ENCODE results near the gene FBXL15.

Gene FBXL15, protein sequence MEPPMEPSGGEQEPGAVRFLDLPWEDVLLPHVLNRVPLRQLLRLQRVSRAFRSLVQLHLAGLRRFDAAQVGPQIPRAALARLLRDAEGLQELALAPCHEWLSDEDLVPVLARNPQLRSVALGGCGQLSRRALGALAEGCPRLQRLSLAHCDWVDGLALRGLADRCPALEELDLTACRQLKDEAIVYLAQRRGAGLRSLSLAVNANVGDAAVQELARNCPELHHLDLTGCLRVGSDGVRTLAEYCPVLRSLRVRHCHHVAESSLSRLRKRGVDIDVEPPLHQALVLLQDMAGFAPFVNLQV

DNA sequence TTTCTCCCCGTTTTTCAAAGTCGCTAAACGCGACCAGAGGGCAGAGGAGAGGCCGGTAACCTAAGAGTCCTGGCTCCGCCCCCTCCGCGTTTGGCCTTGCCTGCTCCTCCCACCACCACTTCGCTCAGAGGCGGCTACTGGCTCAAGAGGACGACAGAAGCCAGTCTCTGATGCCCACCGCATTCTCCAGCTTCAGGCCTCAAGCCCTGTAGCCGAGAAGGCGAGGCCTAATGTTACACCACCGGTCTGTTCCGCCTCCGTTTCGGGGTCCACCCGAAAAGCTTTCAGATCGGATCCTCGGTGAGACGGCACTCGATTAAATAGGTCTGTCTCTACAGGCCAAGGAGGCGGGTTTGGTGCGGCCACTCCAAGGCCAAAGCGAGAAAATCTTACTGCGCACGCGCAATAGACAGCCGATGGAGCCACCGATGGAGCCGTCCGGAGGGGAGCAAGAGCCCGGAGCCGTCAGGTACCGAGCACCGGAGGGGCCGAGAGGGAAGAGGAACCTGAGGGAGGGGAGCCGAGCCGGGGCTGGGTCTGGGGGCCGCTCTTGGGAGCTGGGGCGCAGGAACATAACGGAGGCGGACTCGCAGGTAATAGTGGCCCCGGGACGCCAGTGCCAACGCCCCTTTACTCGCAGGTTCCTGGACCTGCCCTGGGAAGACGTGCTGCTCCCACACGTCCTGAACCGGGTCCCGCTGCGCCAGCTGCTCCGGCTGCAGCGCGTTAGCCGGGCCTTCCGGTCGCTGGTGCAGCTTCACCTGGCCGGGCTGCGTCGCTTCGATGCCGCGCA, at the start of gene FBXL15:
FBXL15 (plus strand) TSS at position 123 of the 793 bp plus-strand sequence; CDS start at position 417, 294 bp downstream.
- peak within 1 kb of the TSS; percentile 89 for H3K4me3 ChIP-seq (ENCODE audit: low read depth, low read length)

DNA sequence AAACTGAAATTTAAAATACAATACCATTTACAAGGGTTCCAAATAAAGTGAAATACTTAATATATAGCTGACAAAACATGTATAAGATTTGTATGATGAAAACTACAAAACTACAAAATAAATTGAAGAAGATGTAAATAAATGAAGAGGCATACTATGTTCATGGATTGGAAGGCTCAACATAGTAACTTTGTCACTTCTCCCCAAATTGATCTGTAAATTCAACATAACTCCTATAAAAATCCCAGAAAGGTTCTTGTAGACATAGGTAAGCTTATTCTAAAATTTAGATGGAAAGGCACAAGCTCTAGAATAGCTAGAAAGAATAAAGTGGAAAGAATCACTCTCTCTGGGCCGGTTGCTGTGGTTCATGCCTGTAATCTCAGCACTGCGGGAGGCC, 49.3 kb upstream of the FBXL15 start:
- H3K4me3 ChIP-seq (ENCODE audit: low read depth, low read length): no peak overlapping the region

DNA sequence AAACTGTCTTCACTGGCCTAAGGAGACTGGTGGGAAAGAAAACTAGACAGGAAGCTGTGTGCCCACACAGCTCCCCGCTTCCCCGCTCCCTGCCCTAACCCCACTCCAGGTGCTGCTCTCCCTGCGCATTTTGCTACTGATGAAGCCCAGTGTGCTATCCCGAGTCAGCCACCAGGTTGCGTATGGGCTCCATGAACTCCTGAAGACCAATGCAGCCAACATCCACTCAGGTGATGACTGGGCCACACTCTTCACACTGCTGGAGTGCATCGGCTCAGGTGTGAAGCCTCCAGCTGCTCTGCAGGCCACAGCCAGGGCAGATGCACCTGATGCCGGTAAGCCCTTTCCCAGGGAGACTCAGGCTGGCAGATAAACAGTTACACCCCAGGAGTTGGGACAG, 45.4 kb upstream of the FBXL15 start:
- no peak overlapping the region for H3K4me3 ChIP-seq (ENCODE audit: low read depth, low read length)

DNA sequence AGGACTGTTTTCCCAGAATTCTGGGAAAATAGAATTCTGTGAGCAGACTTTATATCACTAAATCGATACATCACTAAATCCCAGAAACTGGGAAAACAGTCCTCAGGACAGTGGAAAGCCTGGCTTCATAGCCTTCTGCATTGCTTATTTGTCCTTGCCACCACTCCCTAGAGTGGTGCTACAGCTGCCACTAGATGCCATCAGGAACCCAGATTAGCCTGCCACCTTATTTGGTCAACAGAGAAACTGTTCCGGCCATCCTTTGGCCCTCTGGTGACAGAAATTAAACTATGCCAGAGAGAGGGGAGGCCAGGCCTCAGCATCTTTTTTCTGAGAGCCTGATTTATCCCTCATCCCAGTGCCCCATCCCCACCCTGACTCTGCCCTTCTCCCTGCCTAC, 44.8 kb upstream of the FBXL15 start:
- no peak overlapping the region for H3K4me3 ChIP-seq (ENCODE audit: low read depth, low read length)

DNA sequence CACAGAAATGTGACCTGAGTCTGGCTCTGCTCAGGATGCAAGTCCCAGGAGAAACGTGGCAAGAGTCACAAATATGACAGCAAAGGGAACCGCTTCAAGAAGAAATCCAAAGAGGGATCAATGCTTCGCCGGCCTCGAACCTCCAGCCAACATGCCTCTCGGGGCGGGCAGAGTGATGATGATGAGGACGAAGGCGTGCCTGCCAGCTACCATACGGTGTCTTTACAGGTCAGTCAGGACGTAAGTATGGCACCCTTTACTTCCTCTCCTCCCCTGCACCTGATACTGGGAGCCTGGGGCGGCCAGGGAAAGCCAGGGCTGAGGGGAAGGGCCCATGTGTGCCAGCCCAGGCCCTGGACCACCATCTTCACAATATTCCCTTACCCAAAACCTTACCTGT, 43.7 kb upstream of the FBXL15 start:
- H3K4me3 ChIP-seq (ENCODE audit: low read depth, low read length): no peak overlapping the region

DNA sequence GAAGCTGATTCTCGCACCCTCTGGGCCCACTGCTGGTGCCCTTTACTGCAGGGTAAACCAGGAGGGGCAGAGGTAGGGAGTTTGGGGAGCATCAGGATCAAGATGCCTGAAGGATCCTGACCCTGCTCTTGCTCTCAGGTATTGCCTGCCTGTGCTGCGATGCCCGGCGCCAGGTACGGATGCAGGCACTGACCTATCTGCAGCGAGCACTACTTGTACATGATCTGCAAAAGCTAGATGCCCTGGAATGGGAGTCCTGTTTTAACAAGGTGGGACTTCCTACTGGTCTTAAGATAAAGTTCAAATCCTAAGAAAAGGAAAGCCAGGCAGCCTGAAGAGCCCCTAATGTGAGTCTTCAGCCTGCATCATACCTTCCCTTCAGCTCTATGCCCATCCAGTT, 41.3 kb upstream of the FBXL15 start:
- no peak overlapping the region for H3K4me3 ChIP-seq (ENCODE audit: low read depth, low read length)

DNA sequence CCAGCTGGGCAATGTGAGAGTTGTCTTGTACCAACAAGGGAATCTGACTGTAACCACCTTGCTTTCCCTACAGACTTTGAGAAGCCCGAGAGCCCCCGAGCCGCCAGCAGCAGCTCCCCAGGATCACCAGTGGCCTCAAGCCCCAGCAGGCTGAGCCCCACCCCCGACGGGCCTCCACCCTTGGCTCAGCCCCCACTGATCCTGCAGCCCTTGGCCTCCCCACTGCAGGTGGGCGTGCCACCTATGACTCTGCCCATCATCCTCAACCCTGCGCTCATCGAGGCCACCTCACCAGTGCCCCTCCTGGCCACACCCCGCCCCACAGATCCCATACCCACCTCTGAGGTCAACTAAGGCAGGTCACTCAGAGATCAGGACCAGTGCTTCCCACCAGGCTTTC, 38.7 kb upstream of the FBXL15 start:
- no peak overlapping the region for H3K4me3 ChIP-seq (ENCODE audit: low read depth, low read length)

DNA sequence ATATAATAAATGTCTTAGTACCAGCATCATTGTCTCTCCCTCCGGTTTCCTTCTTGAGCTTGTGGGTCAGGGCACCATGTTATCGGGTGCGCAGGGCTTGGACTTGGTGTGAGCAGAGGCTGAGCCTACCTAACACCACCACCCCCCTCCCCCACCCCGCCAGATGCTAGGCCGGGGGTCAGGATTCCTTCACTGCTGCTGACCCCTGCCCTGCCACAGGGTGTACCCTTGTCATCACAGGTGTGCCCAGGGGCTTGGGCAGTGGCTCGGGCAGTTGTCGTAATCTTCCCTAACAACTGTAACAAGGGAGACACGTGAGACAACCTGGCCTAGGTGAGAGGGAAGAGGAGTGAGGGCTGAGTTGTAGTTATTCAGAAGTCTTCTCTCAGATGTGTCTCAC, 37.8 kb upstream of the FBXL15 start:
- no peak overlapping the region for H3K4me3 ChIP-seq (ENCODE audit: low read depth, low read length)

DNA sequence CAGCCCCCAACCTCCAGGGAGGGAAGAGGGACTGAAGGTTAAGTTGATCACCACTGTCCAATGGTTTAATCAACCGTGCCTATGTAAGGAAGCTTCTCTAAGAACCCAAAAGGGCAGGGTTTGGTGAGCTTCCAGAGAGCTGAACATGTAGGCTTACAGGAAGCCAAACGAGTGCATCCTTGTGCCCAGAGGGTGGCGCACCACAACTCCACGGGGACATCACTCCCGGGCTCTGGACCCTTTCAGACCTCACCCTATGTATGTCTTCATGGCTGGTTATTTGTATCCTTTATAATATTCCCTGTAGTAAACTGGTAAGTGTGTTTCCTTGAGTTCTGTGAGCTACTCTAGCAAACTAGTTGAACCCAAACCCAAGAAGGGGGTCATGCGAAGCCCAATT, 36.6 kb upstream of the FBXL15 start:
- no peak overlapping the region for H3K4me3 ChIP-seq (ENCODE audit: low read depth, low read length)

DNA sequence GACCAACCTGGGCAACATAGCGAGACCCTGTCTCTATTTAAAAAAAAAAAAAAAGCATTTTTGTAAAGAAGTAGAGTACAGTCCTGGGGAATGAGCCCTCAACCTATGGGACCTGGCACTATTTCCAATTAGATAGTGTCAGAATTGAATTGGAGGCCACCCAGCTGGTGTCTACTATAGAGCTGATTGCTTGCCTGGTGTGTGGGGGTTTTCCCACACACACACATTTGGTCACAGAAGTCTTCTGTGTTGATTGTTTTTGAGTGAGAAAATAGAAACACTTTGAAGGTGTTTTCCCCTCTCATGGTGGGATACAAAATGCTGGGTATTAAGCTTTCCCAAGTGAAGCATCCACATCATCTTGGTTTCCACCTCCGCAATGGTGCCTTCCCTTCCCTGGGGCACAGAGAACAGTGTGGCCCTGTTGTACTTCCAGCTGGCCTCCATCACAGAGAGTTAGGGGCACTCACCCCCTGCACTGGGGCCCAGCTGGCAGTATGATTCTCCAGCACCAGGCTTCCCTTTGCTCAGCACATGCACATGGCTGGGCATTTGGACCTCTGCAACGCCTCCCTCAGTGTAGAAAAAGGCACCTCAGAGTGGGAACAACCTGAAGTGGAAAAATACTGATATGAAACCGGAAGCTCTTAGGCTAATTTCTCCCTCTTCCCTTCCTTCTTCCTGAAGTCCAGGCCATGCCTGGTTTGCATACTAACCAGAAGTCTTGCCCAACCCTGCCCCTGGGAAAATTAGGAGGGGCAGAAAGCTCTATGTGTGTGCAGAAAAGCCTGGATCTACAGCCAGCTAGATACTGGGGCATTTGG, 35.8 kb upstream of the FBXL15 start:
- H3K4me3 ChIP-seq (ENCODE audit: low read depth, low read length): no peak overlapping the region

DNA sequence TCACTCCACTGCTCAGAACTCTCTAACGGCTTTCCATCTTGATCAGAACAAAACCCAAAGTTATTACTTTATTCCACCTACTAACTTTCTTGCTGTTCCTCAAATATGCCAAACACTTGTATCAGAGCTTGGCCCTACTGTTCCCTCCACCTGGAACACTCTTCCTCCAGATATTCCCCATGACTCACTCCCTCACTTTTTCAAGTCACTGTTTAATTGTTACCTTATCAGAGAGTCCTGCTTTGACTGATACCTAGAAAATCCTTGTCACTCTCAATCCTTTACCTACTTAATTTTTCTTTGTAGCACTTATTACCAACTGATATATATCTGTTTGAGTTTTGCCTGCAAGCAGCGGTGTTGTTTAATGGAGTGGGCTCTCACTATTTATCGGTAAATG, 30.7 kb upstream of the FBXL15 start:
- H3K4me3 ChIP-seq (ENCODE audit: low read depth, low read length): no peak overlapping the region

DNA sequence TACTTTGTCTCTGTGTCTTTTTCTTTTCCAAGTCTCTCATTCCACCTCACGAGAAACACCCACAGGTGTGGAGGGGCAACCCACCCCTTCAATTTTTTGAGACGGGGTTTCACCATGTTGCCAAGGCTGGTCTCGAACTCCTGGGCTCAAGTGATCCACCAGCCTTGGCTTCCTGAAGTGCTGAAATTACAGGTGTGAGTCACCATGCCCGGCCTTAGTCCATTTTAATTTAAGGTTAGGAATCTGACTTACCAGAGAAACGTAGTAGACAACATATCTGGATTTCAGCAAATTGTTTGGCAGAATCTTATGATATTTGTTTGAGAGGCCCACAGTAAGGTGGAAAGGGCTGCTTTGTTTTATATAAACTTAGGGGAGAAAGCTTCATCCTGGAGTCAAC, 28.3 kb upstream of the FBXL15 start:
- no peak overlapping the region for H3K4me3 ChIP-seq (ENCODE audit: low read depth, low read length)

DNA sequence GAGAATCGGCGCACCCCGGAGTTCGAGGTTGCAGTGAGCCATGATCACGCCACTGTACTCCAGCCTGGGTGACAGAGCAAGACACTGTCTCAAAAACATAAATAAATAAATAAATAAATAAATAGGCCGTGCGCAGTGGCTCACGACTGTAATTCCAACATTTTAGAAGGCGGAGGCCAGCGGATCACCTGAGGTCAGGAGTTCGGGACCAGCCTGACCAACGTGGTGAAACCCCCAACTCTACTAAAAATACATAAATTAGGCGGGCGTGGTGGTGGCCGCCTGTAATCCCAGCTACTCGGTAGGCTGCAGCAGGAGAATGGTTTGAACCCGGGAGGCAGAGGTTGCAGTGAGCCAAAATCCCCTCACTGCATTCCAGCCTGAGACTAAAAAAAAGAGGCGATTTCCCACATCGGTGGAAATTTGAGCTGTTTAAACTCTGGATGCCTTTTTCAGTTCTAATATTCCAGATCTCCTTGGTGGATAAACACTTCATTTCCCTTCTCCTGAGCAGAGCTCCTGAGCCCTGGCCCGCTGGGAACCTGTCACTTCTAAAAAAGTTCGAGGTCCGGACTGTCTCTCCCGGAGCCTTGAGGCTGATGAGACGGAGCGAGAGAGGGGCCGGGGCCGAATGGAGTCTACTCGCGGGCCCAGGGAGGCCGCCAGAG, 27.1 kb upstream of the FBXL15 start:
- peak overlapping the region; percentile 69 for H3K4me3 ChIP-seq (ENCODE audit: low read depth, low read length)

DNA sequence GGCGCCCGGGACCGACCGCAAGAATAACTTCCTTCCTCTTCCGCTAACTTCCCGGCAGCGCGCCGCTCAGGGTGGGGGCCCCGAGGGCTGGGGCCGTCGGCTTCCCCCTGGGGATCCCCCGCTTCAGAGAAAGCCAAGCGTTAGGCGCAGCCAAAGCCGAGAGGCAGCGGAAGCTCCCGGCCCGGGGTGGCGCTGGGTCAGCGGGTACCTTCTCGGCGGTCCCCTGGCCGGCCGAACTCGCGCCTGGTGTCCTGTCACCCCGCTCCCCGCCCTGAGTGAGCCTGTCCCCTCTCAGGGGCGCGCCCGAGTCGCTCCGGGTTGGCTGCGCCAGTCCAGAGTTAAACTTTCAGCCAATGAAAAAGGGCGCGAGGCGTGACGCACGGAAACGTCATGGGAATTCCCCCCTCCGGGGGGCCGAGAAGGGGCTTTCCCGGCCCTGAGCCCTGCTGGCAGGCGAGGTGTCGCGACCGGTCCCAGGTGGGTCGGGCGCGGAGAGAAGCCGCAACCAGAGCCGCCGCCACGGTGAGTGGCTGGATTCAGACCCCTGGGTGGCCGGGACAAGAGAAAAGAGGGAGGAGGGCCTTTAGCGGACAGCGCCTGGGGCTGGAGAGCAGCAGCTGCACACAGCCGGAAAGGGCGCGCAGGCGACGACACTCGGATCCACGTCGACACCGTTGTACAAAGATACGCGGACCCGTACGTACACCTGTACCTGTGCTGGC, 26.4 kb upstream of the FBXL15 start:
- peak overlapping the region; percentile 69 for H3K4me3 ChIP-seq (ENCODE audit: low read depth, low read length)

DNA sequence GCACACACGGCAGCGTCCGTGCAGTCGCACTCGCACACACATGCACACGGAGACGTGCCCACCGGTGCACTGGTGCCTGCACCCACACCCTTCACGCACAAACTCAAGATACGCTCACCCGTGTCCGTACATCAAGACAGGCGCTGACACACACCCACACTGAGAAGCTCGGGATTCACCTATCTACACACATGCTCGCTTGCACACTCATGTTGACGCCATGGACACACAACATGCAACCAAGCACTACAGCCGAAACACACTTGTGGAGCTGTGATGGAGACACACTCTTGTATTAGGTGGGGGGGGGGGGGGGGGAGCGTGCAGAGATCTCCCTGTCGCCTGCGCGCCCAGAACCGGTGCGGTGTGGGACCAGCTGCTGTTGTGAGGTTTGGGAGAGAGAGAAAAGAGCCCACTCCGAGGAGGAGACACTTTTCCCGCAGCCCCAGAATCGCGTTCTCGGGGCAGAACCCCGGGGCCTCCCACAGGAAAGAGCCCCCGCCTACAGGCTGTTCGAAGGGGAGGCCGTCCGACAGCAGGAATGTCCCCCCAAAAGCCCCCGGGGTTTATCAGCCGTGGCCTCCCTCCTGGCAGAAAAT, 25.7 kb upstream of the FBXL15 start:
- peak overlapping the region; percentile 69 for H3K4me3 ChIP-seq (ENCODE audit: low read depth, low read length)

DNA sequence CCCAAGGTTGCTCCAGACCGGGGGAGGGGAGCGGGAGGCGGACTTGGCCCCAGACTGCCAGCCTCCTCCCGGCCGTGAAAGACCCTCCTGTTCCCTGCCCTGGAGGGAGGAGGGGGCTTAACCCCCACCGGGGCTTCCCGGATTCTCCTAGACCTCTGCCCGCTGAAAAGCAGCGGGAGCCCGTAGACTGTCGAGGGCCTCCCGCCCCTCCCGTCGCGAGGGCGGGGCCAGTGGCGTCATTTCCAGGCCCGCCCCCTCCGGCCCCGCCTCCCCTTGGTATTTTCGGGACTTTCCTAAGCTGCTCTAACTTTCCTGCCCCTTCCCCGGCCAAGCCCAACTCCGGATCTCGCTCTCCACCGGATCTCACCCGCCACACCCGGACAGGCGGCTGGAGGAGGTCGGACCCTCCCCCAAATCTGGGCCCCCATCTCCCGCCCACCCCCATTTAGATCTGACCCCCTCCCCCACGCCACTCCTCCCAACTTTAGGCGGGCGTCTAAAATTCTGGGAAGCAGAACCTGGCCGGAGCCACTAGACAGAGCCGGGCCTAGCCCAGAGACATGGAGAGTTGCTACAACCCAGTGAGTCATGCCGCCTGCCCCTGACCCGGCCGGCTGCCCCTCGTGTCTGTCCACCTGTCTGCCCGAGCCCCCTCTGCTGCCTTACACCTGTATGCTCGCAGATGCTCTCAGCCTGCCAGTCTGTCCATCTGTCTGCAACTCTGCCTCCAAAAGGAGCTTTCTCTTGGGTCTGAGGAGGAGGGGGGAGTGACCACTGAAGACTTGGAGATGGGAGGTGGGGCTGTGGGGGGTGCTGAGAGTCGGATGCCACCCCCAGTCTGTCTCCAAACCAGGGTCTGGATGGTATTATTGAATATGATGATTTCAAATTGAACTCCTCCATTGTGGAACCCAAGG, 25.0 kb upstream of the FBXL15 start, which contains the start of gene NFKB2:
NFKB2 (plus strand) TSS at position 306 of the 917 bp plus-strand sequence; CDS start at position 561, 255 bp downstream.
- peak within 1 kb of the TSS; percentile 69 for H3K4me3 ChIP-seq (ENCODE audit: low read depth, low read length)

DNA sequence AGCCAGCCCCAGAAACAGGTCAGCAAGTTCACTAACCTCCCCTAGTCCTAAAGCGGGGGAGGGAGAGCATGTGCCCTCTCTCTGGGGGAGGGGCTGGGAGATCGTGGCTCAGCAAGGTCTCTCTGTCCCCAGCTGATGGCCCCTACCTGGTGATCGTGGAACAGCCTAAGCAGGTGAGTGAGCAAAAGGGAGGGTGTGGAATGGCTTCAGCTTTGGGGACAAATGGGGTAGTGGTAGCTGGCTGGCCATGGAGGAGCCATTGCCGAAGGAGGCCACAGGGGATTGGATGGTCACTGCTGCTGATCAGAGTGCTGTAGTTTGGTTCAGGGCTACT, 24.4 kb upstream of the FBXL15 start:
- H3K4me3 ChIP-seq (ENCODE audit: low read depth, low read length): peak overlapping the region; percentile 69

DNA sequence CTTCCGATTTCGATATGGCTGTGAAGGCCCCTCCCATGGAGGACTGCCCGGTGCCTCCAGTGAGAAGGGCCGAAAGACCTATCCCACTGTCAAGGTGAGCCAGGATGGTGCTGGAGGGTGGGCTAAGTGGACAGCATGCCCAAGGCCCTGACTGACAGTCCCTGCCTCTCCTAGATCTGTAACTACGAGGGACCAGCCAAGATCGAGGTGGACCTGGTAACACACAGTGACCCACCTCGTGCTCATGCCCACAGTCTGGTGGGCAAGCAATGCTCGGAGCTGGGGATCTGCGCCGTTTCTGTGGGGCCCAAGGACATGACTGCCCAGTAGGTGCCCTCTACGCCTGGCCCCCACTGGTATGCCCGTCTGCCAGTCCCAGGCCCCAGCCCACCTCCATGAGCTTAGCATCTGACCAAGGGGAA, 23.9 kb upstream of the FBXL15 start:
- no peak overlapping the region for H3K4me3 ChIP-seq (ENCODE audit: low read depth, low read length)
